Transverse colon (tissue), 4 donors: ENCODE results near the gene DDX39B. TPM values are rescaled to one million over a fixed set of nuclear protein-coding genes. Genes with fewer than 3 reads are reported as not detected.
"Not testable (repeated sequence)": the region's sequence is repeated elsewhere in the genome, so short reads cannot be mapped to it uniquely, and the experiment has no call there.

ENCODE experiments used
- DNase-seq: peaks from one replicate; pipeline ENCODE4 v3.0.0-alpha.2; 2019
- H3K27ac ChIP-seq, 4 donors: fragments of 200-600 bp; sonication (generic); 2 replicates each; pipeline ENCODE4 v1.5.1; 2016 to 2018; ENCODE audit warnings: inconsistent platforms in 4 of 4
- H3K27me3 ChIP-seq: fragments of 200-600 bp; sonication (generic); 2 replicates; pipeline ENCODE4 v1.5.1; 2017; ENCODE audit warnings: inconsistent platforms
- H3K36me3 ChIP-seq, 4 donors: fragments of 200-600 bp; sonication (generic); 2 replicates each; pipeline ENCODE4 v1.5.1; 2017 to 2019; ENCODE audit warnings: inconsistent platforms in 4 of 4
- H3K4me1 ChIP-seq, 4 donors: fragments of 200-600 bp; sonication (generic); 2 replicates each; pipeline ENCODE4 v1.5.1; 2017 to 2020; ENCODE audit warnings: inconsistent platforms in 4 of 4
- H3K4me3 ChIP-seq, 4 donors: fragments of 200-600 bp; sonication (generic); 1 replicate in 1 of 4; 2 replicates in 3 of 4; pipeline versions ENCODE4 v1.5.1 to v1.6.1; 2017 to 2019; ENCODE audit warnings: inconsistent platforms in 4 of 4
- H3K9me3 ChIP-seq, 2 donors: fragments of 200-600 bp; sonication (generic); 2 replicates each; pipeline ENCODE4 v1.5.1; 2017 to 2019; ENCODE audit warnings: inconsistent platforms in 2 of 2
- EP300 ChIP-seq: sonication (generic); formaldehyde crosslinking; IDR thresholded peaks from one replicate; pipeline ENCODE4 v1.6.1; 2017; ENCODE audit warnings: antibody characterized with exemption, low read depth
- POLR2A ChIP-seq: fragments of 450-650 bp; IDR thresholded peaks from one replicate; pipeline ENCODE4 v1.6.1; 2016; ENCODE audit warnings: antibody characterized with exemption, mild to moderate bottlenecking, moderate library complexity
- POLR2AphosphoS5 ChIP-seq, 3 donors: sonication (generic); formaldehyde crosslinking; IDR thresholded peaks; one replicate each; pipeline ENCODE4 v1.6.1; 2016; ENCODE audit warnings: antibody characterized with exemption in 3 of 3
- WGBS, 2 donors: methylation state at CpG; one replicate each; pipeline ENCODE4 v1.1.5; 2018; ENCODE audit warnings: low coverage in 1 of 2; 5-methylcytosine and 5-hydroxymethylcytosine counted together
- in situ Hi-C, 4 donors: fragments of 200-750 bp; cut with MboI; loops; one replicate each; pipeline versions ENCODE4 v1.15.0 to v1.15.1; 2017; ENCODE audit warnings: low sequenced_read_pairs in 3 of 4, low pct_ligation_motif_present in 1 of 4, low pct_unique_long_range_greater_than_20kb in 1 of 4
- intact Hi-C: fragments of 100-400 bp; cut with DNase I; formaldehyde crosslinking; loops from one replicate; pipeline ENCODE4 v1.15.1; 2023; ENCODE audit warnings: low total_unique reads
- total RNA-seq, 4 donors: library from RNA; depleted of rRNA; stranded (reverse); fragments of >200 nt; gene quantifications; one replicate each; pipeline ENCODE4 v1.1.0, GENCODE V29; 2016
- TF ChIP-seq, protein P1 (sequence below), 5 experiments: fragments of 200-600 bp in 3 of 5; fragments of 450-650 bp in 2 of 5; sonication (generic) in 3 of 5; IDR thresholded peaks; 1 replicate in 2 of 5; 2 replicates in 3 of 5; pipeline ENCODE4 v1.5.1; 2016 to 2017; ENCODE audit warnings: antibody characterized with exemption in 5 of 5, inconsistent platforms in 3 of 5, mild to moderate bottlenecking in 2 of 5, moderate library complexity in 1 of 5

Gene DDX39B
- total RNA-seq, 4 donors from 2014 or later = 147 to 519 (median 271) TPM

GRCh38 chr6:31556307-31556706 is 14.5 kb upstream of the DDX39B start:
- TF ChIP-seq, protein P1, sequence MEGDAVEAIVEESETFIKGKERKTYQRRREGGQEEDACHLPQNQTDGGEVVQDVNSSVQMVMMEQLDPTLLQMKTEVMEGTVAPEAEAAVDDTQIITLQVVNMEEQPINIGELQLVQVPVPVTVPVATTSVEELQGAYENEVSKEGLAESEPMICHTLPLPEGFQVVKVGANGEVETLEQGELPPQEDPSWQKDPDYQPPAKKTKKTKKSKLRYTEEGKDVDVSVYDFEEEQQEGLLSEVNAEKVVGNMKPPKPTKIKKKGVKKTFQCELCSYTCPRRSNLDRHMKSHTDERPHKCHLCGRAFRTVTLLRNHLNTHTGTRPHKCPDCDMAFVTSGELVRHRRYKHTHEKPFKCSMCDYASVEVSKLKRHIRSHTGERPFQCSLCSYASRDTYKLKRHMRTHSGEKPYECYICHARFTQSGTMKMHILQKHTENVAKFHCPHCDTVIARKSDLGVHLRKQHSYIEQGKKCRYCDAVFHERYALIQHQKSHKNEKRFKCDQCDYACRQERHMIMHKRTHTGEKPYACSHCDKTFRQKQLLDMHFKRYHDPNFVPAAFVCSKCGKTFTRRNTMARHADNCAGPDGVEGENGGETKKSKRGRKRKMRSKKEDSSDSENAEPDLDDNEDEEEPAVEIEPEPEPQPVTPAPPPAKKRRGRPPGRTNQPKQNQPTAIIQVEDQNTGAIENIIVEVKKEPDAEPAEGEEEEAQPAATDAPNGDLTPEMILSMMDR (IDR thresholded peaks at IDR 0.05) = no peak
- no peak for TF ChIP-seq POLR2A
- no peak for TF ChIP-seq POLR2AphosphoS5 (IDR thresholded peaks at IDR 0.05)
- TF ChIP-seq EP300 = no peak
- Histone ChIP-seq H3K27ac (no peak overlapping the region), H3K36me3 (peaks cover 0 to 20% (median 6%) of the 10 kb centered on the region in 4 donors), H3K4me1 (peaks cover 0 to 43% (median 7%) of the 10 kb centered on the region in 4 donors), H3K9me3 (no peaks in the 10 kb centered on the region), H3K27me3 (no peaks in the 10 kb centered on the region), H3K4me3 (no peak overlapping the region)
- intact Hi-C loops = no loop called here
- 77% methylated on average over 3 of the region's 3 CpGs; no CpG with 5 or more reads in 1 of the 2 donors for WGBS, 2 donors
- in situ Hi-C loops = no loop called here
- DNase-seq = no peak

DNA sequence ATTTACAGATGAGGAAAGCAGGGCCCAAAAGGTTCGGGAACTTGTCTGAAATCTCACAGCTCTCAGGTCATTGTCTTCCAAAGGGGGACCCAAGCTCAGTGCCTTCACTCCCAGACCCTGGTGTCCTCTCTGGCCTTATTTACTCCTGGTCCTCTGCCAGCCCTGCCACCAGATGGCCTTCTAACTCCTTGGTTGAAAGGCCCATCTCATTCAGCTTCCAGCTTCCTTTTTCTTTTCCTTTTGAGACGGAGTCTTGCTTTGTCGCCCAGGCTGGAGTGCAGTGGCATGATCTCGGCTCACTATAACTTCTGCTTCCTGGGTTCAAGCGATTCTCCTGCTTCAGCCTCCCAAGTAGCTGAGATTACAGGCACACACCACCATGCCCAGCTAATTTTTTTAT is 9.6 kb upstream of the DDX39B start:
- intact Hi-C loops, H3K9me3 ChIP-seq, H3K27me3 ChIP-seq, H3K4me3 ChIP-seq, H3K36me3 ChIP-seq, in situ Hi-C loops: not testable (repeated sequence)
- DNase-seq = peak; percentile 54
- WGBS, 2 donors = 55 to 62% methylated on average over 2 to 5 of the region's 5 CpGs
- Histone ChIP-seq H3K4me1 (peaks cover 10 to 23% (median 14%) of the 10 kb centered on the region in 4 donors), H3K27ac (peak overlapping the region in 1 of 4 donors; percentile 24)
- TF ChIP-seq, protein P1 (IDR thresholded peaks at IDR 0.05) = peak in 4 of 5 experiments; percentile 17 to 39 (median 23)

GRCh38 chr6:31548544-31548873 is 6.7 kb upstream of the DDX39B start:
- H3K27ac ChIP-seq = peak overlapping the region; percentile 86 to 92 (median 89)
- in situ Hi-C loops = loop anchor here in 3 of 4 donors (5.0 to 10.0 kb wide), 3 partner anchors 46 to 54 kb away; partner anchors contain the start of genes MICB (in 1 of the 3) and NCR3 (in 1 of the 3)
- H3K4me1 ChIP-seq = peaks cover 10 to 23% (median 15%) of the 10 kb centered on the region in 4 donors
- H3K27me3 ChIP-seq = no peaks in the 10 kb centered on the region
- 94 to 97% methylated on average over 2 of the region's 2 CpGs for WGBS, 2 donors
- intact Hi-C loops = loop anchor here (5.0 kb wide), 1 partner anchor 34 kb away; the partner anchor contains the start of gene LTB
- DNase-seq = no peak
- no peaks in the 10 kb centered on the region for H3K9me3 ChIP-seq
- peaks cover 0 to 1% (median 0%) of the 10 kb centered on the region in 4 donors for H3K36me3 ChIP-seq
- no peak overlapping the region for H3K4me3 ChIP-seq
- TF ChIP-seq, protein P1 (IDR thresholded peaks at IDR 0.05) = no peak
- TF ChIP-seq EP300 (no peak), POLR2A (no peak)

DNA sequence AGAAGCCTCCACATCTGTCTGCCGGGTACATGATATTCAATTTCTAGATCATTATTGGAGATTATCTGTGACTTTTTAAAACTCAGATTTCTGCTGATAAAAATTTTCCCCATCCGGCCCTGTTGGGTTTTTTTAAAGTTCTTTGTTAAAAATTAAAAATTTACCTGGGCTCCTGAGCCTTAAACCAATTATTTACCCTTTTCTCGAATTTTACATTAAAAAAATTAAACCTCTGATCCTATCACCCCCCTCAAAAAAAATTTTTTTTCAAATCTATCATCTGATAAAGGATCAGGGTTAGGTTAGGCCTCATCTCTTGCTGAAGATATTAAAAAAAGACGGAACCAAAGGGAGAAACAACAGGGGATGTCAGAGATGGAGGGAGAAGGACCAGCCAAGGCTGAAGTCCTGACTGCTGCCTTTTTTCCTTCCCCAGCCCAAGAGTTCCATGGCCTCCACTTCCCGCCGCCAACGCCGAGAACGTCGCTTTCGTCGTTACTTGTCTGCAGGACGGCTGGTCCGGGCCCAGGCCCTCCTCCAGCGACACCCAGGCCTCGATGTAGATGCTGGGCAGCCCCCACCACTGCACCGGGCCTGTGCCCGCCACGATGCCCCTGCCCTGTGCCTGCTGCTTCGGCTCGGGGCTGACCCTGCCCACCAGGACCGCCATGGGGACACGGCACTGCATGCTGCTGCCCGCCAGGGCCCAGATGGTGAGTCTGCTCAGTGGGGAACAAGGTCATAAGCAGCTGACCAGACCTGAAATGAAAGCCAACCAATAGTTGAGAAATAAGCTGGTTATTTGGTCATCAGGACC is 6.1 kb upstream of the DDX39B start:
- H3K27me3 ChIP-seq = no peaks in the 10 kb centered on the region
- no peaks in the 10 kb centered on the region for H3K9me3 ChIP-seq
- TF ChIP-seq POLR2A = no peak
- no peak for TF ChIP-seq EP300
- TF ChIP-seq, protein P1 (IDR thresholded peaks at IDR 0.05) = no peak
- TF ChIP-seq POLR2AphosphoS5 (IDR thresholded peaks at IDR 0.05) = no peak
- WGBS, 2 donors = 18 to 80% methylated on average over 4 to 24 of the region's 24 CpGs
- peaks cover 12 to 25% (median 18%) of the 10 kb centered on the region in 4 donors for H3K4me1 ChIP-seq
- no peak for DNase-seq
- in situ Hi-C loops = loop anchor here in 3 of 4 donors (5.0 to 10.0 kb wide), 3 partner anchors 47 to 53 kb away; partner anchors contain the start of genes MICB (in 1 of the 3) and NCR3 (in 1 of the 3)
- H3K4me3 ChIP-seq = peak overlapping the region; percentile 4 to 58 (median 39)
- peak overlapping the region; percentile 86 to 92 (median 89) for H3K27ac ChIP-seq
- intact Hi-C loops = loop anchor here (2.0 to 5.0 kb wide), 2 partner anchors 34 to 51 kb away; partner anchors contain the start of gene LTB
- H3K36me3 ChIP-seq = no peaks in the 10 kb centered on the region
